Kidney glomerular epithelial cell (primary cell): Measurements from ENCODE around the gene CD109.

Source experiments
- DNase-seq: peaks from one replicate; lab custom pipeline; 2025; lab: John Stamatoyannopoulos, UW

CD109 gene

GRCh38 chr6:73858376-73858775 is 162.4 kb downstream of the CD109 start:
- DNase-seq: no peak

- DNase-seq: no peak
These were observed 164.3 kb downstream of the CD109 start for GRCh38 chr6:73860303-73860702.

- no peak for DNase-seq
These were observed 170.3 kb downstream of the CD109 start for GRCh38 chr6:73866305-73866704.

DNA sequence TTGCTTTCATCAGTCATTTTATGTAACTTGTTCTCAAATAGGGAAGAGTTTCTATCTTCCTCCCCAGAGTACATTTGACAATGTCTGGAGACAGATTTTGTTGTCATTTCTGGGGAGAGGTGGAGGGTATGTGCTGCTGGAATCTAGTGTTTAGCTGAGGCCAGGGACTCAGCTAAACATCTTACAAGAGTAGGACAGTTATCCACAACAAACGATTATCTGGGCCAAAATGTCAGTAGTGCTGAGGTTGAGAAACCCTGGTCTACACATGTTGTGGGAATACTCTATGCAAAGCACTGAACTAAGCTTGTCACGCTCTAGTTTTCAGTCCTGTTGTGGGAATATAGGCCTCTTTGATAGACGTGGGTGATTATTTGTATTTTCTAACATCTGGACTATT is 171.4 kb downstream of the CD109 start:
- DNase-seq: no peak

DNA sequence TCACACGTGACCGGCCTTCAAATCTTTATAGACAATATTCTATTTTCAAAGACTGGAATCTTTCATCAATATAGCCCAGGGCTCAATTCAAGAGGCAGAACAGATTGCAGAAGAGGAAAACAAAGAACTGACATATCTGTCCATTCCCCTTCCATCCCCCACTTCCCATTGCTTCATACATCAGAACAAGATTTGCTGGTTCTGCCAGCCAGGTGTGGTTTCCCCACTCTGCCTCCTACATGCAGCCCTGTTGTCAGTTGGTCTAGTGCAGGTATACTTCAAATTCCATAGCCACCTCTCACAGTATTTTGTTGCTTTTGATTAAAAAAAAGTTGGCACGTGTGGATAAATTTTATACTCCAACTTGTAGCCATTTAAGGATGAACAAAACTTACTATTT is 174.9 kb downstream of the CD109 start:
- DNase-seq: no peak

DNA sequence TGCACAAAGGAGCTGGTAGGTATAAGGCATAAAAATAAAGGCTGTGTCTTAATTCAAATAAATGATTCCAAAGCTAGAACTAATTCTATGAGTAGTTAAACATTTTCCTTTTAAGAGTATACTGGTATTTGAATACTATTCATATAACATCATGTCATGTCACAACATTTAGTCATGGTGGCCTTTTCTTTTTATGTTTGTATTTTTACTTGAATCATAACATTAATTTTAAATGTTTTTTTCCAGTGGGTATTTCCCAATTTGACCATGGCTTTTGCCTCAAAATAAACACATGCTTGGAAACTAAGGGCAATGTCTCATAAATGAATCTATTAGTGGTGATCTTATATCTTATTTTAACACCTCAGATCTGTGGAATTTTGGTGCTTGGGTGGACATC is 177.1 kb downstream of the CD109 start:
- DNase-seq: no peak
